SK-N-MC (cell line): Measurements from ENCODE around the gene GLRB.
"Not testable (repeated sequence)": the region's sequence is repeated elsewhere in the genome, so short reads cannot be mapped to it uniquely, and the experiment has no call there.

Experiments
- DNase-seq: peaks from one replicate; pipeline ENCODE4 v3.0.0-alpha.2; 2011; ENCODE audit warnings: low read depth, low spot score
- H3K27ac ChIP-seq: fragments of 200-600 bp; sonication (generic); 2 replicates; pipeline ENCODE4 v1.5.1; 2016; ENCODE audit warnings: mixed run types
- H3K36me3 ChIP-seq: fragments of 200-600 bp; sonication (generic); 2 replicates; pipeline ENCODE4 v1.6.1; 2017; ENCODE audit warnings: antibody characterized with exemption, low read length, mixed read lengths; ENCODE audit not compliant: insufficient read depth
- H3K4me3 ChIP-seq: fragments of 200-600 bp; sonication (generic); 2 replicates; pipeline ENCODE4 v1.5.1; 2016
- H3K9ac ChIP-seq: fragments of 200-600 bp; sonication (generic); 2 replicates; pipeline ENCODE4 v1.8.0; 2017; ENCODE audit warnings: mixed run types, mixed read lengths; ENCODE audit not compliant: insufficient read length
- H3K9me3 ChIP-seq: fragments of 200-600 bp; sonication (generic); 2 replicates; pipeline ENCODE4 v1.6.1; 2017; ENCODE audit warnings: low read depth, mild to moderate bottlenecking, antibody characterized with exemption, low read length, moderate library complexity, mixed read lengths
- EZH2 ChIP-seq: fragments of 200-600 bp; sonication (generic); IDR thresholded peaks from one replicate; pipeline ENCODE4 v1.6.1; 2017; ENCODE audit warnings: antibody characterized with exemption
- FOXP2 ChIP-seq: optimal IDR thresholded peaks from 2 replicates; pipeline ENCODE3; 2011; ENCODE audit warnings: mild to moderate bottlenecking, moderate library complexity; ENCODE audit not compliant: insufficient read depth; ENCODE audit errors: extremely low read length, control extremely low read depth
- POLR2AphosphoS5 ChIP-seq: IDR thresholded peaks from 2 replicates; pipeline ENCODE4 v1.6.1; 2012; ENCODE audit warnings: mild to moderate bottlenecking, low read depth, low read length, borderline replicate concordance

Gene GLRB

GRCh38 chr4:157057218-157057617 lies 18.7 kb upstream of the GLRB start:
- Histone ChIP-seq H3K36me3 (no peaks in the 10 kb centered on the region), H3K4me3 (no peak overlapping the region), H3K27ac (no peak overlapping the region), H3K9me3 (no peaks in the 10 kb centered on the region), H3K9ac (no peak overlapping the region)
- no peak for TF ChIP-seq FOXP2
- TF ChIP-seq POLR2AphosphoS5, result no peak
- no peak for TF ChIP-seq EZH2
- DNase-seq, result peak; percentile 39

GRCh38 chr4:157058899-157059298 lies 17.1 kb upstream of the GLRB start:
- H3K4me3 ChIP-seq, H3K27ac ChIP-seq, DNase-seq, H3K36me3 ChIP-seq, H3K9me3 ChIP-seq, H3K9ac ChIP-seq: not testable (repeated sequence)

- Histone ChIP-seq H3K9ac (no peak overlapping the region), H3K36me3 (no peaks in the 10 kb centered on the region), H3K27ac (no peak overlapping the region), H3K4me3 (no peak overlapping the region), H3K9me3 (no peaks in the 10 kb centered on the region)
- DNase-seq, result no peak
- TF ChIP-seq EZH2 (no peak), FOXP2 (no peak), POLR2AphosphoS5 (no peak)
These were observed 3.9 kb upstream of the GLRB start for GRCh38 chr4:157072002-157072401.

- Histone ChIP-seq H3K27ac (no peak overlapping the region), H3K9me3 (no peaks in the 10 kb centered on the region), H3K9ac (no peak overlapping the region), H3K36me3 (no peaks in the 10 kb centered on the region; the same call in 1 of the 2 replicates), H3K4me3 (peak overlapping the region; percentile 84)
- DNase-seq, result no peak
- TF ChIP-seq POLR2AphosphoS5, result no peak
- no peak for TF ChIP-seq EZH2
- no peak for TF ChIP-seq FOXP2
These were observed 549 bp upstream of the GLRB start for GRCh38 chr4:157075401-157075800.

GRCh38 chr4:157076578-157076947 lies 613 bp downstream of the GLRB start:
- peak overlapping the region; percentile 84 for H3K4me3 ChIP-seq

GRCh38 chr4:157079441-157079840 lies 3.5 kb downstream of the GLRB start:
- no peak for DNase-seq
- Histone ChIP-seq H3K4me3 (no peak overlapping the region), H3K27ac (no peak overlapping the region), H3K9ac (no peak overlapping the region), H3K9me3 (no peaks in the 10 kb centered on the region), H3K36me3 (peaks cover 3% of the 10 kb centered on the region)
- TF ChIP-seq POLR2AphosphoS5 (no peak), EZH2 (no peak), FOXP2 (no peak)

More at GRCh38 chr4:157076578-157076947, 613 bp downstream of the GLRB start:
- no peak overlapping the region for H3K27ac ChIP-seq
- peak overlapping the region; percentile 73 for H3K9ac ChIP-seq
- H3K36me3 ChIP-seq, result peaks cover 2% of the 10 kb centered on the region
- no peak for TF ChIP-seq EZH2
- no peak for TF ChIP-seq POLR2AphosphoS5
- DNase-seq, result no peak
- H3K9me3 ChIP-seq, result no peaks in the 10 kb centered on the region

GRCh38 chr4:157080605-157081004 lies 4.7 kb downstream of the GLRB start:
- H3K27ac ChIP-seq, result no peak overlapping the region
- no peak overlapping the region for H3K4me3 ChIP-seq
- TF ChIP-seq FOXP2 (no peak), EZH2 (no peak), POLR2AphosphoS5 (no peak)
- no peak for DNase-seq
- peaks cover 3% of the 10 kb centered on the region for H3K36me3 ChIP-seq
- H3K9me3 ChIP-seq, result no peaks in the 10 kb centered on the region
- H3K9ac ChIP-seq, result no peak overlapping the region

GRCh38 chr4:157095716-157096115 lies 19.8 kb downstream of the GLRB start:
- H3K9me3 ChIP-seq, result no peaks in the 10 kb centered on the region
- no peak overlapping the region for H3K9ac ChIP-seq
- H3K4me3 ChIP-seq, result no peak overlapping the region
- no peak overlapping the region for H3K27ac ChIP-seq
- no peak for TF ChIP-seq POLR2AphosphoS5
- DNase-seq, result no peak
- H3K36me3 ChIP-seq, result no peaks in the 10 kb centered on the region

GRCh38 chr4:157096439-157096838 lies 20.5 kb downstream of the GLRB start:
- H3K27ac ChIP-seq, result no peak overlapping the region
- DNase-seq, result no peak
- TF ChIP-seq POLR2AphosphoS5 (no peak), FOXP2 (no peak), EZH2 (no peak)
- no peak overlapping the region for H3K4me3 ChIP-seq
- H3K9me3 ChIP-seq, result no peaks in the 10 kb centered on the region
- H3K9ac ChIP-seq, result no peak overlapping the region
- H3K36me3 ChIP-seq, result no peaks in the 10 kb centered on the region
